Measurements from ENCODE around the gene ERGIC1.
"Not testable (repeated sequence)": the region's sequence is repeated elsewhere in the genome, so short reads cannot be mapped to it uniquely, and the experiment has no call there.

The ERGIC1 gene

GRCh38 chr5:172896465-172896864 lies 62.4 kb downstream of the ERGIC1 start:
- DNase-seq (ENCODE audit: extremely low read depth, low read depth) = no peak

DNA sequence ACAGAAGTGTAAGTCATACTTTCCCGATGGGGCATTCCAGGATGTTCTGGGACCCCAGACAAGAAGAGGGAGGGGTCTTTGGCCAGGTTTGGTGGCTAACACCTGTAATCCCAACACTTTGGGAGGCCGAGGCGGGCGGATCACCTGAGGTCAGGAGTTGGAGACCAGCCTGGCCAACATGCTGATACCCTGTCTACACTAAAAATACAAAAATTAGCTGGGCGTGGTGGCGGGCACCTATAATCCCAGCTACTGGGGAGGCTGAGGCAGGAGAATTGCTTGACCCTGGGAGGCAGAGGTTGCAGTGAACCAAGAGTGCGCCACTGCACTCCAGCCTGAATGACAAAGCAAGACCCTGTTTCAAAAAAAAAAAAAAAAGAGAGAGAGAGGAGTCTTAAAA lies 63.0 kb downstream of the ERGIC1 start:
- not testable (repeated sequence) for DNase-seq (ENCODE audit: extremely low read depth, low read depth); H3K4me3 ChIP-seq (replicated peaks; ENCODE audit: low read depth, low read length)

More at GRCh38 chr5:172896465-172896864, 62.4 kb downstream of the ERGIC1 start:
- no peak for TF ChIP-seq CTCF (IDR thresholded peaks at IDR 0.05; ENCODE audit: low read depth, low read length, missing control alignments)
- no peak overlapping the region for H3K4me3 ChIP-seq (replicated peaks; ENCODE audit: low read depth, low read length)

GRCh38 chr5:172897481-172898217 lies 63.6 kb downstream of the ERGIC1 start:
- no peak overlapping the region for H3K4me3 ChIP-seq (replicated peaks; ENCODE audit: low read depth, low read length)
- DNase-seq (ENCODE audit: extremely low read depth, low read depth) = no peak
- TF ChIP-seq CTCF (IDR thresholded peaks at IDR 0.05; ENCODE audit: low read depth, low read length, missing control alignments) = no peak

DNA sequence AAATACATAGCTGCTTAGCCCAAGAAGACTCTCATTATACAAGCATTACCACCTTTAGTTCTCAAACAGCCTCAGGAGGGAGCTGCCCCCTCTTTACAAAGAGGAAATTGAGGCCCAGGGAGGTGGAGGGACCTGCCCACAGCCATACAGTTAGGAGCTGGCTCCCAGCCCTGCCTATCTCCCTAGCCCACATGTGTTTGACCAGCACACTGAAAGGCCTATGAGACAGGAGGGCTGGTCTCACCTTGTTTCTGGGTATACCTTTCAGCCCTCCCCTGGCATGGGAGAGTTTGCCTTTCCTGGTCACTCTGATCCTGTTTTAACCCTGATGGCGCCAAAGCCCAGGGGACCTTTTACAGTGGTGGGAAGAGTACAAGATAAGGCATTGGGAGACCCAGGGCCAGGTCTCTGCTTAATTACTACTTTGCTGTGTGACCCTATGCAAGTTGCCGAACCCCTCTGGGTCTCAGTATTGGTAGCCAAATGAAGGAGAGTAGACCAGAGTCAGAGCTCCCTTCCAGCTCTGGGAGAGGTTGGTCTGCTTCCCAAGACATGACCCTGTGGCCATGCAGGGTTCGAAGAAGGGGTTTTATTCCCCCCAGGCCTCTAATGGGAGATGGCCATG lies 64.3 kb downstream of the ERGIC1 start:
- no peak overlapping the region for H3K4me3 ChIP-seq (replicated peaks; ENCODE audit: low read depth, low read length)

GRCh38 chr5:172898843-172899369 lies 64.9 kb downstream of the ERGIC1 start:
- no peak for TF ChIP-seq CTCF (IDR thresholded peaks at IDR 0.05; ENCODE audit: low read depth, low read length, missing control alignments)
- no peak for DNase-seq (ENCODE audit: extremely low read depth, low read depth)
- no peak overlapping the region for H3K4me3 ChIP-seq (replicated peaks; ENCODE audit: low read depth, low read length)

More for the DNA sequence above, 64.3 kb downstream of the ERGIC1 start:
- TF ChIP-seq CTCF (IDR thresholded peaks at IDR 0.05; ENCODE audit: low read depth, low read length, missing control alignments) = no peak
- no peak for DNase-seq (ENCODE audit: extremely low read depth, low read depth)

- no peak for TF ChIP-seq CTCF (IDR thresholded peaks at IDR 0.05; ENCODE audit: low read depth, low read length, missing control alignments)
- no peak overlapping the region for H3K4me3 ChIP-seq (replicated peaks; ENCODE audit: low read depth, low read length)
- DNase-seq (ENCODE audit: extremely low read depth, low read depth) = no peak
Measured at GRCh38 chr5:172899436-172899835, 65.4 kb downstream of the ERGIC1 start.

GRCh38 chr5:172901012-172901780 lies 67.1 kb downstream of the ERGIC1 start:
- no peak for TF ChIP-seq CTCF (IDR thresholded peaks at IDR 0.05; ENCODE audit: low read depth, low read length, missing control alignments)
- no peak overlapping the region for H3K4me3 ChIP-seq (replicated peaks; ENCODE audit: low read depth, low read length)
- DNase-seq (ENCODE audit: extremely low read depth, low read depth) = no peak
